ENCODE data around the gene KDM2B.

Gene KDM2B

DNA sequence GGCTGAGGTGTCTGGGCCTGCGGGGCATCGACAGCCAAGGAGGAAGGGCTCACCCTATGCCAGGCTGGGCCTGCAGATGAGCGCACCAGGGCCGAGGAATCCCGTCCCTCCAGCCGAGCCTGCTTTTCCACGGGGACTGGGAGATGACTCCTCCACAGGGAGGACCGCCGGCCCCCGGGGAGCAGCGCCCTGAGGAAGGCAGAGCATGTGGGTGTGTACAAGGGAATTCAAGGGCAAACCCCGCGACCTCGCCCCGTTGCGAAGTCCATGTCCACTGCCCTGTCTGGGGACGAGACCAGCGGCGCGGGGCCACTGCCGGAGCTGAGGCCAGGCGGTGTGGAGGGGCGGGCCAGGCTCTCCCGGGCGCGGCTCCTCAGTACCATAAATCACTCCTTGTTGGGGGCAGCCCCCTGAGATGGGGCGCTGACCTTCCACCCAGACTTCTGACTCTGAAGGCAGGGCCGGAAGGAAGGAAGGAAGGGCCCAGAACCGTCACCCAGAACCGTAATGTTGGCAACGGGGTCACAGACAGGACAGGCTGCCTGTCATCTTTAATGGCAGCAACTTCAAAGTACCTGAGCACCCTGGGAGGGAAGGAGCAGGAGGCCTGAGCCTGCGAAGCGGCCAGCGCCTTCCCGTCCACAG, 128.4 kb downstream of the KDM2B start:
- POLR2A ChIA-PET: no interaction called here
- TF ChIP-seq, protein P1, sequence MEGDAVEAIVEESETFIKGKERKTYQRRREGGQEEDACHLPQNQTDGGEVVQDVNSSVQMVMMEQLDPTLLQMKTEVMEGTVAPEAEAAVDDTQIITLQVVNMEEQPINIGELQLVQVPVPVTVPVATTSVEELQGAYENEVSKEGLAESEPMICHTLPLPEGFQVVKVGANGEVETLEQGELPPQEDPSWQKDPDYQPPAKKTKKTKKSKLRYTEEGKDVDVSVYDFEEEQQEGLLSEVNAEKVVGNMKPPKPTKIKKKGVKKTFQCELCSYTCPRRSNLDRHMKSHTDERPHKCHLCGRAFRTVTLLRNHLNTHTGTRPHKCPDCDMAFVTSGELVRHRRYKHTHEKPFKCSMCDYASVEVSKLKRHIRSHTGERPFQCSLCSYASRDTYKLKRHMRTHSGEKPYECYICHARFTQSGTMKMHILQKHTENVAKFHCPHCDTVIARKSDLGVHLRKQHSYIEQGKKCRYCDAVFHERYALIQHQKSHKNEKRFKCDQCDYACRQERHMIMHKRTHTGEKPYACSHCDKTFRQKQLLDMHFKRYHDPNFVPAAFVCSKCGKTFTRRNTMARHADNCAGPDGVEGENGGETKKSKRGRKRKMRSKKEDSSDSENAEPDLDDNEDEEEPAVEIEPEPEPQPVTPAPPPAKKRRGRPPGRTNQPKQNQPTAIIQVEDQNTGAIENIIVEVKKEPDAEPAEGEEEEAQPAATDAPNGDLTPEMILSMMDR (IDR thresholded peaks at IDR 0.05; ENCODE audit: control extremely low read depth, extremely low read depth, low read depth, missing control alignments): no peak
- CTCF ChIA-PET: interaction anchor here (1.0 to 10.3 kb wide), 3 partner anchors 8 to 172 kb away, joined by 3 to 79 read pairs (median 6); no protein-coding TSS in a partner anchor
- DNase-seq (ENCODE audit: extremely low spot score): no peak

DNA sequence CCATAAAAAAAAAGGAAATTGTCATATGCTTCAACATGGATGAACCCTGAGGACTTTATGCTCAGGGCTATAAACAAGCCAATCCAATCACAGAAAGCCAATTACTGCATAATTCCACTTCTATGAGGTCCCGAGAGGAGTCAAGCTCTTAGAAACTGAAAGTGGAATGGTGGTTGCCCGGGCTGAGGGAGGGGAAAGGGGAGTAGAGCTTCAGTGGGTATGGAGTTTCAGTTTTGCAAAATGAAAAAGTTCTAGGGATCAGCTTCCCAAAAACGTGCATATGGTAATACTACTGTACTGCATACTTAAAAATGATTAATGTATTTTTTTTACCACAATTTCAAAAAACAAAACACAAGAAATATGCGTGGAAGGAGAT, 128.9 kb downstream of the KDM2B start:
- DNase-seq (ENCODE audit: extremely low spot score): no peak
- ChIA-PET CTCF (interaction anchor here (1.8 kb wide), 1 partner anchor 9 kb away, joined by 6 read pairs; no protein-coding TSS in a partner anchor), POLR2A (no interaction called here)
- TF ChIP-seq, protein P1 (IDR thresholded peaks at IDR 0.05; ENCODE audit: control extremely low read depth, extremely low read depth, low read depth, missing control alignments): no peak

DNA sequence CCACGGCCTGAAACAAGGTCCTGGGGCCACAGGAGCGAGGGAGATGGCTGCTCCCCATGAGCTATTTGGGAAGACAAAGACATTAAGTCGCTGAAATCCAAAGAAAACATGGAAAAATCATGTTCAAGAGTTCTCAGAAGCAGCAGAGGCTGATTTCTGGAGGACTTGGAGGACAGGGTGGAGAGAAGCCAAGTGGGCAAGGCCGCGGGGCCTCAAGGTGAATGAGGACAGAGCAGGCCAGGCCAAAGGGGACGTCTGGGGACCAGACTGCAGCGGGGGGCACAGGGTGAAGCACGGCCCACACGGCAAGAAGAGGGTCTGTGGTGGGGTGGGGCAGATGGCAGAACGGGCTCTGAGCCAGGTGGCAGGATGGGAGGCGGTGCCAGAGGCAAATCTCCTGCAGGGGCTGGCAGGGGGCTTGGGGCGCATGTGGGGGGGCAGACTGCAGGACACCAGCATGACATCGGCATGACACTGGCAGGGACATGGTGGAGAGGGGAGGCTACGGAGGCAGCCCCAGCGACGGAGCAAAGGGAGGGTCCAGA, 132.0 kb downstream of the KDM2B start:
- POLR2A ChIA-PET: interaction anchor here (0.7 kb wide), 1 partner anchor 182 kb away, joined by 9 read pairs; no protein-coding TSS in a partner anchor
- DNase-seq (ENCODE audit: extremely low spot score): no peak
- CTCF ChIA-PET: no interaction called here
- TF ChIP-seq, protein P1 (IDR thresholded peaks at IDR 0.05; ENCODE audit: control extremely low read depth, extremely low read depth, low read depth, missing control alignments): no peak

DNA sequence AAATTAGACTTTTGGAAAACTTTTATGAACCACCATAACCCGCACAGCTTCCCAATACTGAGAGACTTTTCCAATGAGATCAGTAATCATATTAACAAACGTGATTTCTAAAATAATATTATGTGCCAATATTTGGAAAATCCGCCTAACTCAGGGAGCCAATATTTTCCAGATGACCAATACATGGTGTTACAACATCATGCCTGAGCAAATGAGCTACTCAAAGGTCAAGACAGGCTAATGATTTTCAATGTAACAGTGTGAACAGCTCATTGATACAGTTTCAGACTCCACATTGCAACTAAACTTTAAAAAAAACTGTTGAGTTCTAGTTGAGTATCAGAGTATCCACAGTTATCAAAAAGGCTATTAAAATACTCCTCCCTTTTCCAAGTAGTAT, 134.1 kb downstream of the KDM2B start:
- TF ChIP-seq, protein P1 (IDR thresholded peaks at IDR 0.05; ENCODE audit: control extremely low read depth, extremely low read depth, low read depth, missing control alignments): no peak
- POLR2A ChIA-PET: no interaction called here
- CTCF ChIA-PET: interaction anchor here (0.7 to 7.7 kb wide), 5 partner anchors 9 to 31 kb away, joined by 3 to 79 read pairs (median 4); no protein-coding TSS in a partner anchor
- no peak for DNase-seq (ENCODE audit: extremely low spot score)

DNA sequence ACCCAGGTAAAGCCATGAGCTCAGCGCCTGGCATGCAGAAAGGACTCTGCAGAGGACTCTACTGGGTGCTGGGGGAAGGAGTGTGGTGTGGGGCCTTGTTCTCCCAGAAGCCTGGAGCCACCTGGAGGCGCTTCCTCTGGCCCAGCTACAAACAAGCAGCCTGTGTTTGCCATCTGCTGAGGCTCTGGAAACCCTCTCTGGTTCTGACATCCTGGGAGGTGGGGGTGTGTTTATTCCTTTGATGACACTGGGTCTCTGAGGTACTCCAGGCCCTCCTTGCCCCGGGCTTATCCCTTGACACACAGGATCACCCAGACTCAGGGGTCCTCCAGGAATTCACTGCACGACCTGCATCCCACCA, 136.0 kb downstream of the KDM2B start:
- ChIA-PET POLR2A (interaction anchor here (0.5 kb wide), 1 partner anchor 100 kb away, joined by 3 read pairs; no protein-coding TSS in a partner anchor), CTCF (interaction anchor here (0.7 to 7.7 kb wide), 6 partner anchors 11 to 110 kb away, joined by 3 to 79 read pairs (median 6); no protein-coding TSS in a partner anchor)
- TF ChIP-seq, protein P1 (IDR thresholded peaks at IDR 0.05; ENCODE audit: control extremely low read depth, extremely low read depth, low read depth, missing control alignments): no peak
- no peak for DNase-seq (ENCODE audit: extremely low spot score)

DNA sequence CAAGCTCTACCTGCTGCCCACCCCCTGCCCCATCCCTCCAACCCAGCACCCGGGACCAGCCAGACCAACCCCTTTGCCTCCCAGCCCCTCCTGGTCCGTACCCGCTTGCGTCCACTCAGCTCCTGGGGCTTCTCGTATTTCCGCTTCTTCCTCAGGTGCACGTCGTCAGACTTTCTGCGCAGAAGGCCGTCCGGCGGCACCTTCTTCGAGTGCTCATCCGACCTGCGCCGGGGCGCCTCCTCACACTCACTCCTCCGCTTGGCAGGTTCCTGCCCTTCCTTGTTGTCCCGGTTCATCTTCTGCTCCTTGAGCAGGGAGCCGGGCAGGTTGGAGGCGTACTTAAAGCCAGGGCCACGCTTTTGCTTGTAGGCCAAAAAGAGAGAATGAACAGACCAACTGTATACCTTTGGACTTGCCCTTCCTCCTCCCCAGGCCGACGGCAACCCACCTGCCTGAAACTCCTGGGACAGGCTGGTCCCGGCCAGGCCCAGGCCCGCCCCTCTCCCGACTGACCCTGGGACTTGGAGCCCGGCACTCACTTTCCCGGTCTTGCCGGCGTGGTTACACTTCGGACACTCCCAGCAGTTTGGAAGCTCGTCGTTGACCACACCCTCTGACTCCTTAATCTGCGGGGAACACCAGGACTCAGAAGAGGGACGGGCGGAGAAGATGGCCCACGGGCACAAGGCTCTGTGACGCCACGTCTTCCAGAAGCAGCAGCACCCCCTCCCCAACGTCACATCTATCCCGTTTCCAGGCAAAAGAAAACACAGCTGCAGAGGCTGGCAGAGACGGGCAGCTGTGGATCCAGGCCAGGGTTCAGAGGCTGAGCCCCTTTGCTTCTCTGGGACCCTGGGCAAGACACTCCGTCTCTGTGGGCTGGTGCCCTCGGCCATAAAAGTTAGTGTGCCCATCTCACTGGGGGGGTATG, 136.6 kb downstream of the KDM2B start:
- POLR2A ChIA-PET: interaction anchor here (1.1 kb wide), 1 partner anchor 44 kb away, joined by 4 read pairs; the partner anchor contains the start of gene RNF34
- DNase-seq (ENCODE audit: extremely low spot score): no peak
- TF ChIP-seq, protein P1 (IDR thresholded peaks at IDR 0.05; ENCODE audit: control extremely low read depth, extremely low read depth, low read depth, missing control alignments): no peak
- CTCF ChIA-PET: interaction anchor here (0.7 to 7.7 kb wide), 27 partner anchors 7 to 384 kb away, joined by 3 to 79 read pairs (median 5); partner anchors contain the start of gene RNF34

Measured in GM10248 (cell line).